Right atrium auricular region (tissue), 2 donors: Measurements from ENCODE around the gene SCP2. TPM values are rescaled to one million over a fixed set of nuclear protein-coding genes. Genes with fewer than 3 reads are reported as not detected.

Source experiments
- DNase-seq: peaks from one replicate; pipeline ENCODE4 v3.0.0-alpha.2; 2019; ENCODE audit warnings: low spot score
- H3K27ac ChIP-seq, 2 donors: fragments of 200-600 bp; sonication (generic); 1 replicate in 1 of 2; 2 replicates in 1 of 2; pipeline ENCODE4 v1.5.1; 2016 to 2019
- H3K27me3 ChIP-seq, 2 donors: fragments of 200-600 bp; sonication (generic); one replicate each; pipeline versions ENCODE4 v1.5.1 to v1.6.0; 2017 to 2019
- H3K36me3 ChIP-seq: fragments of 200-600 bp; sonication (generic); one replicate; pipeline ENCODE4 v1.5.1; 2016
- H3K4me1 ChIP-seq, 2 donors: fragments of 200-600 bp; sonication (generic); one replicate each; pipeline versions ENCODE4 v1.5.1 to v1.6.0; 2017 to 2019
- H3K4me3 ChIP-seq, 2 donors: fragments of 200-600 bp; sonication (generic); 1 replicate in 1 of 2; 2 replicates in 1 of 2; pipeline ENCODE4 v1.5.1; 2017 to 2019; ENCODE audit warnings: mild to moderate bottlenecking in 1 of 2, moderate library complexity in 1 of 2
- H3K9me3 ChIP-seq, 2 donors: fragments of 200-600 bp; sonication (generic); one replicate each; pipeline ENCODE4 v1.5.1; 2019
- CTCF ChIP-seq, 2 donors: fragments of 200-600 bp; sonication (generic); IDR thresholded peaks; one replicate each; pipeline ENCODE4 v1.5.1; 2019; ENCODE audit warnings: antibody characterized with exemption in 2 of 2
- total RNA-seq, 2 donors: library from RNA; depleted of rRNA; stranded (reverse); fragments of >200 nt; gene quantifications; one replicate each; pipeline ENCODE4 v1.1.0, GENCODE V29; 2016

Gene SCP2
- total RNA-seq, 2 donors from 2014 or later: 67.1 to 163 TPM

GRCh38 chr1:52906135-52906603, 20.9 kb upstream of the SCP2 start:
- peak overlapping the region; percentile 65 to 82 for H3K27ac ChIP-seq
- no peak overlapping the region for H3K4me3 ChIP-seq
- no peak for DNase-seq

GRCh38 chr1:52907068-52907811, 19.8 kb upstream of the SCP2 start:
- H3K4me3 ChIP-seq: no peak overlapping the region
- H3K4me1 ChIP-seq: peaks cover 0 to 19% of the 10 kb centered on the region in 2 donors
- H3K27ac ChIP-seq: no peak overlapping the region
- no peak for DNase-seq
- no peak for TF ChIP-seq CTCF (IDR thresholded peaks at IDR 0.05)
- no peaks in the 10 kb centered on the region for H3K9me3 ChIP-seq
- no peaks in the 10 kb centered on the region for H3K36me3 ChIP-seq
- no peaks in the 10 kb centered on the region for H3K27me3 ChIP-seq

More at GRCh38 chr1:52906135-52906603, 20.9 kb upstream of the SCP2 start:
- Histone ChIP-seq H3K4me1 (peaks cover 0 to 19% of the 10 kb centered on the region in 2 donors), H3K9me3 (no peaks in the 10 kb centered on the region), H3K36me3 (no peaks in the 10 kb centered on the region), H3K27me3 (no peaks in the 10 kb centered on the region)
- TF ChIP-seq CTCF (IDR thresholded peaks at IDR 0.05): no peak

DNA sequence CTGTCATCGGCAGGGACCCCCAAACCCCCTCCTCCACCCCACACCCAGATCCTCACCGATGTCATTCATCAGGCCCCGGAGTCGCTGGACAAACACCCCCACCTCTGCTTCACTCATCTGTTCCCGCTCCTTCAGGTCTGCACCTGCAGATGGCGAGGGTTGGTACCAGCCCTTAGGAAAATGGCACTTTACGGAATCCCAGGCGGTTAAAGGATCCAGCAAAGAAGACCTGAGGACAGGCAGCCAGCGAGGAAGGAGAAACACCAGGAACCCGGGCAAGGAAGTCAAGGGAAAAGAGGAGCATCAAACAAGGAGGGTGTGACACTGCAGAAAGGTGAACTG, 19.3 kb upstream of the SCP2 start:
- Histone ChIP-seq H3K36me3 (no peaks in the 10 kb centered on the region), H3K9me3 (no peaks in the 10 kb centered on the region), H3K27ac (no peak overlapping the region), H3K4me3 (no peak overlapping the region), H3K4me1 (peaks cover 0 to 19% of the 10 kb centered on the region in 2 donors), H3K27me3 (no peaks in the 10 kb centered on the region)
- no peak for TF ChIP-seq CTCF (IDR thresholded peaks at IDR 0.05)
- DNase-seq: no peak

DNA sequence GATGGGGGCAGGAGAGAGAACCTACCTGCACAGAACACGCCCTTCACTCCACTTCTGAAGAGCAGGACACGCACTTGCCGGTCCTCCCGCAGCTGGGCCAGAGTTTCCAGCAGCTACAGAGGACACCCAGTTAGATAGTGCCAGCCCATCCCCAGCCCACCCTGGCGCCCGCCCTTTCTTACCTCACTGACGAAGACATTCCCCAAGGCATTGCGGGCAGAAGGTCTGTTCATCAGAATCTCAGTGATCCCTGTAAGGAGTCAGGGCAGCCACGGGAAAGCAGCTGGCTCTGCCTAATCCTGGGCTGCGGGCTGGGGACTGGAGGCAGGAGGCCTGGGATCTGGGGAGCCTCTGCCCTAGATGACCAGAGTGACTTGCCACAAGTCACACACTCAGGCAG, 15.5 kb upstream of the SCP2 start:
- Histone ChIP-seq H3K27ac (no peak overlapping the region), H3K4me1 (peaks cover 0 to 23% of the 10 kb centered on the region in 2 donors), H3K9me3 (no peaks in the 10 kb centered on the region), H3K36me3 (no peaks in the 10 kb centered on the region), H3K4me3 (no peak overlapping the region), H3K27me3 (no peaks in the 10 kb centered on the region)
- no peak for TF ChIP-seq CTCF (IDR thresholded peaks at IDR 0.05)
- peak; percentile 53 for DNase-seq

- Histone ChIP-seq H3K27ac (no peak overlapping the region), H3K27me3 (no peaks in the 10 kb centered on the region)
- no peak for TF ChIP-seq CTCF (IDR thresholded peaks at IDR 0.05)
Observed at GRCh38 chr1:52913014-52913413, 14.1 kb upstream of the SCP2 start.

DNA sequence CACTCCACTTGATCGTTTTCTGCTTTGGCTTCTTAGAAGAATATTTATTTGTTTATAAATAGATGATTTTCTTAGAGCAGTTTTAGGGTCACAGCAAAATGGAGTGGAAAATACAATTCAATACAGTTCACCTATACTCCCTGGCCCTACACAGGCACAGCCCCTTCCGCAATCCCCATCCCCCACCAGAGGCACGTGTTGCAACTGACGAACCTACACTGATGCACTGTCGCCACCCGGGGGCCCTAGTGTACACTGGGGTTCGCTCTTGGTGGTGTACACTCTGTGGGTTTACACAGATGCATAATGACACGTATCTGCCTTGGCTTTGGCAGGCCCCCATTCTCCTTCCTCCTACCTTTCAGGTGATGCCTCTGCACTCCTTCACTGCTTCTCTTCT, 13.5 kb upstream of the SCP2 start:
- Histone ChIP-seq H3K9me3 (no peaks in the 10 kb centered on the region), H3K27me3 (no peaks in the 10 kb centered on the region)
- TF ChIP-seq CTCF (IDR thresholded peaks at IDR 0.05): no peak

More at GRCh38 chr1:52913014-52913413, 14.1 kb upstream of the SCP2 start:
- DNase-seq: peak; percentile 13
- Histone ChIP-seq H3K4me3 (no peak overlapping the region), H3K36me3 (no peaks in the 10 kb centered on the region), H3K9me3 (no peaks in the 10 kb centered on the region), H3K4me1 (peaks cover 0 to 28% of the 10 kb centered on the region in 2 donors)

More for the DNA sequence above, 13.5 kb upstream of the SCP2 start:
- Histone ChIP-seq H3K36me3 (no peaks in the 10 kb centered on the region), H3K27ac (no peak overlapping the region), H3K4me3 (no peak overlapping the region), H3K4me1 (peaks cover 0 to 28% of the 10 kb centered on the region in 2 donors)
- no peak for DNase-seq
